HL-60 (cell line): ENCODE results near the gene PRAC1.

ENCODE experiments used
- DNase-seq, 2 experiments: peaks; one replicate each; pipeline ENCODE4 v3.0.0-alpha.2; 2010 to 2020; ENCODE audit warnings: low read depth in 1 of 2, low spot score in 1 of 2
- H3K27ac ChIP-seq: fragments of 250-450 bp; sonication (Bioruptor Pico); replicated peaks from 2 replicates; pipeline ENCODE4 v1.5.1; 2020; ENCODE audit warnings: mild to moderate bottlenecking, moderate library complexity
- H3K27me3 ChIP-seq: fragments of 250-450 bp; sonication (Bioruptor Pico); 2 replicates; pipeline ENCODE4 v1.5.1; 2021; ENCODE audit warnings: mild to moderate bottlenecking, moderate library complexity; ENCODE audit not compliant: insufficient read depth, poor library complexity, severe bottlenecking
- H3K4me3 ChIP-seq: replicated peaks from 2 replicates; pipeline ENCODE4 v1.5.1; 2011; ENCODE audit warnings: mild to moderate bottlenecking, control low read depth, low read length; ENCODE audit not compliant: insufficient read depth
- CTCF ChIP-seq: IDR thresholded peaks from one replicate; pipeline ENCODE4 v1.5.1; 2011; ENCODE audit warnings: low read length, control low read depth, inconsistent platforms; ENCODE audit not compliant: insufficient read depth
- GABPA ChIP-seq: IDR thresholded peaks from 2 replicates; pipeline ENCODE4 v1.6.1; 2012; ENCODE audit warnings: low read depth
- POLR2AphosphoS5 ChIP-seq: IDR thresholded peaks from 2 replicates; pipeline ENCODE4 v1.6.1; 2012; ENCODE audit warnings: low read depth
- REST ChIP-seq: IDR thresholded peaks from 2 replicates; pipeline ENCODE4 v1.6.1; 2012; ENCODE audit warnings: low read depth; ENCODE audit not compliant: insufficient replicate concordance
- SPI1 ChIP-seq: IDR thresholded peaks from 2 replicates; pipeline ENCODE4 v1.6.1; 2012; ENCODE audit warnings: low read depth, mild to moderate bottlenecking, borderline replicate concordance

The PRAC1 gene

GRCh38 chr17:48692049-48692448 lies 30.3 kb downstream of the PRAC1 start:
- no peak overlapping the region for H3K4me3 ChIP-seq
- no peaks in the 10 kb centered on the region for H3K27me3 ChIP-seq
- no peak overlapping the region for H3K27ac ChIP-seq
- no peak for TF ChIP-seq CTCF
- no peak for TF ChIP-seq SPI1
- no peak for TF ChIP-seq REST
- no peak for TF ChIP-seq POLR2AphosphoS5
- no peak for TF ChIP-seq GABPA
- DNase-seq, result no peak

GRCh38 chr17:48690655-48691054 lies 31.7 kb downstream of the PRAC1 start:
- Histone ChIP-seq H3K27ac (no peak overlapping the region), H3K4me3 (no peak overlapping the region), H3K27me3 (no peaks in the 10 kb centered on the region)
- DNase-seq, result no peak
- TF ChIP-seq POLR2AphosphoS5 (no peak), GABPA (no peak), CTCF (no peak), REST (no peak), SPI1 (no peak)

- no peak overlapping the region for H3K27ac ChIP-seq
- H3K4me3 ChIP-seq, result no peak overlapping the region
- TF ChIP-seq GABPA (no peak), REST (no peak), SPI1 (no peak), POLR2AphosphoS5 (no peak), CTCF (no peak)
- DNase-seq, result no peak
- H3K27me3 ChIP-seq, result peaks cover 23% of the 10 kb centered on the region
Measured at GRCh38 chr17:48681609-48682008, 40.7 kb downstream of the PRAC1 start.
